ENCODE results near the gene THUMPD1. TPM values are rescaled to one million over a fixed set of nuclear protein-coding genes. Genes with fewer than 3 reads are reported as not detected.
A peak's percentile ranks its signal among the peaks of the same experiment; 100 is the strongest.

Gene THUMPD1
- total and polyA plus RNA-seq, 2 donors (not counting 3 experiments of a cell fraction or from before 2014, with no cell fraction given), result 27.9 to 29.0 TPM

- DNase-seq (ENCODE audit: low read depth, low spot score), result peak; percentile 92
- ChIA-PET POLR2A (no interaction called here), CTCF (interaction anchor here (1.5 kb wide), 1 partner anchor 29 kb away, joined by 6 read pairs; no protein-coding TSS in a partner anchor)
- H4K20me1 ChIP-seq (replicated peaks; ENCODE audit: control insufficient read depth, extremely low read depth, insufficient read depth, low read length), result peaks cover 2% of the 10 kb centered on the region
- H3K9me3 ChIP-seq (replicated peaks; ENCODE audit: control insufficient read depth, insufficient read depth, low read length), result no peaks in the 10 kb centered on the region
- BruUV-seq (replicated peaks), result no TSS peak
- H2AFZ ChIP-seq (ENCODE audit: low read depth, low read length), result no peak overlapping the region
- no peak overlapping the region for H3K4me3 ChIP-seq (replicated peaks in 1 of 3; ENCODE audit: insufficient read depth in 1 of 3, low read depth in 1 of 3, low read length in 3 of 3)
- dilution Hi-C loops (cut with MboI; ENCODE audit: extremely low pct_ligation_motif_present, low sequenced_read_pairs) (no loop called here), intact Hi-C loops (cut with micrococcal nuclease) (loop anchor here (5.0 kb wide), 1 partner anchor 157 kb away; the partner anchor contains the start of genes DCUN1D3 and LYRM1)
- no peak overlapping the region for H3K9ac ChIP-seq (replicated peaks; ENCODE audit: extremely low read depth, insufficient read depth, low read length)
- FAIRE-seq, result peak; percentile 72
- no peaks in the 10 kb centered on the region for H3K36me3 ChIP-seq (ENCODE audit: control insufficient read depth in 2 of 2, extremely low read depth in 1 of 2, insufficient read depth in 2 of 2, low read length in 2 of 2)
- no peaks in the 10 kb centered on the region for H3K27me3 ChIP-seq (ENCODE audit: control insufficient read depth in 2 of 2, insufficient read depth in 2 of 2, low read length in 2 of 2)
- H3K79me2 ChIP-seq (ENCODE audit: control insufficient read depth, insufficient read depth, low read length), result peaks cover 12% of the 10 kb centered on the region
- H3K27ac ChIP-seq (ENCODE audit: insufficient read depth, low read depth, low read length), result peak overlapping the region; percentile 19
- H3K9me1 ChIP-seq (replicated peaks; ENCODE audit: control insufficient read depth, extremely low read depth, insufficient read depth, low read length), result no peaks in the 10 kb centered on the region
- TF ChIP-seq MYC (IDR thresholded peaks at IDR 0.05; ENCODE audit: low read depth, low read length), result no peak
- H3K4me1 ChIP-seq (ENCODE audit: control insufficient read depth, extremely low read depth, insufficient read depth, low read length), result peaks cover 7% of the 10 kb centered on the region
- H3K4me2 ChIP-seq (ENCODE audit: insufficient read depth, low read length), result no peak overlapping the region
Measured at GRCh38 chr16:20744922-20745440, 3.4 kb upstream of the THUMPD1 start.

GRCh38 chr16:20743591-20743990, 2.0 kb upstream of the THUMPD1 start:
- Histone ChIP-seq H3K36me3 (ENCODE audit: control insufficient read depth in 2 of 2, extremely low read depth in 1 of 2, insufficient read depth in 2 of 2, low read length in 2 of 2) (peaks cover 2 to 4% of the 10 kb centered on the region in 2 experiments), H3K9ac (replicated peaks; ENCODE audit: extremely low read depth, insufficient read depth, low read length) (no peak overlapping the region), H3K9me1 (replicated peaks; ENCODE audit: control insufficient read depth, extremely low read depth, insufficient read depth, low read length) (no peaks in the 10 kb centered on the region), H2AFZ (ENCODE audit: low read depth, low read length) (no peak overlapping the region), H3K4me3 (replicated peaks in 1 of 3; ENCODE audit: insufficient read depth in 1 of 3, low read depth in 1 of 3, low read length in 3 of 3) (no peak overlapping the region), H3K79me2 (ENCODE audit: control insufficient read depth, insufficient read depth, low read length) (peaks cover 22% of the 10 kb centered on the region), H3K27ac (ENCODE audit: insufficient read depth, low read depth, low read length) (no peak overlapping the region), H3K4me1 (ENCODE audit: control insufficient read depth, extremely low read depth, insufficient read depth, low read length) (peaks cover 10% of the 10 kb centered on the region), H3K9me3 (replicated peaks; ENCODE audit: control insufficient read depth, insufficient read depth, low read length) (no peaks in the 10 kb centered on the region), H4K20me1 (replicated peaks; ENCODE audit: control insufficient read depth, extremely low read depth, insufficient read depth, low read length) (peaks cover 2% of the 10 kb centered on the region), H3K27me3 (ENCODE audit: control insufficient read depth in 2 of 2, insufficient read depth in 2 of 2, low read length in 2 of 2) (no peaks in the 10 kb centered on the region), H3K4me2 (ENCODE audit: insufficient read depth, low read length) (no peak overlapping the region)
- dilution Hi-C loops (cut with MboI; ENCODE audit: extremely low pct_ligation_motif_present, low sequenced_read_pairs), result no loop called here
- BruUV-seq (replicated peaks), result no TSS peak
- CTCF ChIA-PET, result no interaction called here
- TF ChIP-seq MYC (IDR thresholded peaks at IDR 0.05; ENCODE audit: low read depth, low read length) (no peak), EZH2 (IDR thresholded peaks at IDR 0.05; ENCODE audit: borderline replicate concordance, low read depth, low read length, severe bottlenecking) (no peak), FOS (IDR thresholded peaks at IDR 0.05; ENCODE audit: borderline replicate concordance, insufficient read depth, low read length) (no peak), POLR2A (IDR thresholded peaks at IDR 0.05; ENCODE audit: low read depth, low read length) (no peak), GATA2 (IDR thresholded peaks at IDR 0.05; ENCODE audit: insufficient read depth, insufficient read length, low read depth, low read length) (no peak), CTCF (IDR thresholded peaks at IDR 0.05; ENCODE audit: extremely low read depth in 1 of 2, insufficient read depth in 1 of 2, low read depth in 1 of 2, low read length in 2 of 2) (no peak), JUN (IDR thresholded peaks at IDR 0.05; ENCODE audit: borderline replicate concordance, insufficient read depth, insufficient read length, low read depth) (no peak), MAX (IDR thresholded peaks at IDR 0.05; ENCODE audit: insufficient read depth, insufficient read length) (no peak), POLR2AphosphoS5 (IDR thresholded peaks at IDR 0.05; ENCODE audit: insufficient read depth, low read depth, low read length) (no peak)
- no peak for FAIRE-seq
- POLR2A ChIA-PET, result no interaction called here
- intact Hi-C loops (cut with micrococcal nuclease), result loop anchor here (5.0 kb wide), 1 partner anchor 159 kb away; the partner anchor contains the start of genes DCUN1D3 and LYRM1
- no peak for DNase-seq (ENCODE audit: low read depth, low spot score)

Measured in endothelial cell of umbilical vein (primary cell).